ENCODE measurements around the gene OAF.

OAF gene

DNA sequence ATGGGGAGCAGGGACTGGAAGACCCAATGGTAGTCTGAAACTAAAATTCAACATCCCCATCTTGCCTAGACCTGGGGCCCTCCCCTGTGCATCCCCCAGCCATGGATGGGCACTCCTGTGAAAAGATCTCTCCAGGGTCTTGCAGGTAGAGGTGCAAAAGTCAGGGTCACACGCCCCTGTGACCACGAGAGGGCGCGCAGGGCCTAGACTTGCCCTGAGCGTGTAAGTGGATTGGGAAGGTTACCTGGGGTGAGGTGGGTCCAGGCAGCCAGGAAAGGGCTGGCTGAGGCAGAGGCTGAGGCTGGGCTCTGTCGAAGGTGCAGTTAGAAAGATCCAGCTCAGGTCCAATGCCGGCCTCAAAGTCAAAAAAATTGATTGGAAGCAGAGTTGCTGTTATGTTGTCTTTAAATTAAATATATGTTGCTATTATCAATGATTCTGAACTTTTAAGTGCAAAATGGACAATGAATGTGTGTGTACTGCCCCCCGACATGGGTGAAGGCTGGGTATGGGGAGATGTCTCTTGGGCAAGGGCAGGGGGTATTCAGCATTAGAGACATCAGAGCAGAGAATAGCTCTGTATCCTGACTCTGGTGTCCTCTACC, 24.3 kb downstream of the OAF start:
- Histone ChIP-seq H3K4me3 (replicated peaks; ENCODE audit: insufficient read depth, low read length) (no peak overlapping the region), H3K27ac (replicated peaks) (no peak overlapping the region), H3K27me3 (ENCODE audit: insufficient read depth, poor library complexity, severe bottlenecking) (peaks cover 27% of the 10 kb centered on the region)
- peak in 1 of 2 experiments; percentile 46 for DNase-seq (ENCODE audit: low read depth in 1 of 2, low spot score in 1 of 2)
- TF ChIP-seq POLR2AphosphoS5 (IDR thresholded peaks at IDR 0.05; ENCODE audit: low read depth) (no peak), GABPA (IDR thresholded peaks at IDR 0.05; ENCODE audit: low read depth) (no peak), CTCF (IDR thresholded peaks at IDR 0.05; ENCODE audit: insufficient read depth, low read length) (peak; percentile 70), SPI1 (IDR thresholded peaks at IDR 0.05; ENCODE audit: borderline replicate concordance, low read depth) (no peak)
- TF ChIP-seq, protein P1, sequence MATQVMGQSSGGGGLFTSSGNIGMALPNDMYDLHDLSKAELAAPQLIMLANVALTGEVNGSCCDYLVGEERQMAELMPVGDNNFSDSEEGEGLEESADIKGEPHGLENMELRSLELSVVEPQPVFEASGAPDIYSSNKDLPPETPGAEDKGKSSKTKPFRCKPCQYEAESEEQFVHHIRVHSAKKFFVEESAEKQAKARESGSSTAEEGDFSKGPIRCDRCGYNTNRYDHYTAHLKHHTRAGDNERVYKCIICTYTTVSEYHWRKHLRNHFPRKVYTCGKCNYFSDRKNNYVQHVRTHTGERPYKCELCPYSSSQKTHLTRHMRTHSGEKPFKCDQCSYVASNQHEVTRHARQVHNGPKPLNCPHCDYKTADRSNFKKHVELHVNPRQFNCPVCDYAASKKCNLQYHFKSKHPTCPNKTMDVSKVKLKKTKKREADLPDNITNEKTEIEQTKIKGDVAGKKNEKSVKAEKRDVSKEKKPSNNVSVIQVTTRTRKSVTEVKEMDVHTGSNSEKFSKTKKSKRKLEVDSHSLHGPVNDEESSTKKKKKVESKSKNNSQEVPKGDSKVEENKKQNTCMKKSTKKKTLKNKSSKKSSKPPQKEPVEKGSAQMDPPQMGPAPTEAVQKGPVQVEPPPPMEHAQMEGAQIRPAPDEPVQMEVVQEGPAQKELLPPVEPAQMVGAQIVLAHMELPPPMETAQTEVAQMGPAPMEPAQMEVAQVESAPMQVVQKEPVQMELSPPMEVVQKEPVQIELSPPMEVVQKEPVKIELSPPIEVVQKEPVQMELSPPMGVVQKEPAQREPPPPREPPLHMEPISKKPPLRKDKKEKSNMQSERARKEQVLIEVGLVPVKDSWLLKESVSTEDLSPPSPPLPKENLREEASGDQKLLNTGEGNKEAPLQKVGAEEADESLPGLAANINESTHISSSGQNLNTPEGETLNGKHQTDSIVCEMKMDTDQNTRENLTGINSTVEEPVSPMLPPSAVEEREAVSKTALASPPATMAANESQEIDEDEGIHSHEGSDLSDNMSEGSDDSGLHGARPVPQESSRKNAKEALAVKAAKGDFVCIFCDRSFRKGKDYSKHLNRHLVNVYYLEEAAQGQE (IDR thresholded peaks at IDR 0.05; ENCODE audit: insufficient replicate concordance, low read depth) = no peak

DNA sequence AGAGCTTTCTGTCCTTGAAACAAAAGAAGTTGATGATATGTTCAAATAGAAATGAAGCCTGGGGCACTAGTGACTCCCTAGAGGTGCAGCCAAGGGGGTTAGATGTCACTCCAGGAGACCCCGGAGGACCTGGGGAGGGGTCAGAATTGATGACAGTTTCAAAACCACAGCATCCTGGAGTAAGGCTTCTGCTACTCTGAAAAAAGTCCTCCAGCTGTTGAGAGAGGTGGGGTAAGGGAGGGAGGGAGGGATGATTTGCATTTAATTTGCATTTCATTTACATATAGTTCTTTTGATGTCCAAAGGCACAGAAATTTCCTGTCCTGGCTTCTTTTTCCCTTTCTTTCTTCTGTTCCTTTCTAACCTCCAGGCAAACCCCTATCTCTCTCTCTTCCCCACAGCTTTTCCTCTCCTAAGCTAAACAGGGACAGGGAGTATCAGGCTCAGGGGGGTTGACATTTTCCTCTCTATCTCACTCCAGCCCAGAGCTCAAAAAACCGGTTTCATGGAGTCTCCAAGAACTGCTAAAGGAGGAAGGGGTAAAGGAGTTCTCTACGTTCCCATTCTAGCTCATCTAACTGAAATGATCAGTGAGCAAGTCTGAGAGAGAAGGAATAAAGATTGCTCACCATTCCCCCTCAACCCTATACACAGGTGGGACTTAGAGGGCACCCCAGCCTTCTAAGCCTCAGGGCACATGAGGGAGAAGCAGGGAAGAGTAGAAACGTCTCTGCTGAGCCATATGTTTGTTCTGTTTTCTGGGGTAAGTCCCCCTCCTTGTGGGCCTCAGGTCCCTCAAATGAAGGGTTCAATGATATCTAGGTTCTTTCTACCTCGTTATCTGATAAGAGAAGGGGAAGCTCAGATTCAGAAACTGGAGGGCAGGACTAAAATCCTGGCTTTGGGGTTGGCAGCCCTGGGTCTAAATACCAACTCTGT, 25.6 kb downstream of the OAF start:
- TF ChIP-seq POLR2AphosphoS5 (IDR thresholded peaks at IDR 0.05; ENCODE audit: low read depth) (no peak), SPI1 (IDR thresholded peaks at IDR 0.05; ENCODE audit: borderline replicate concordance, low read depth) (no peak), GABPA (IDR thresholded peaks at IDR 0.05; ENCODE audit: low read depth) (no peak), CTCF (IDR thresholded peaks at IDR 0.05; ENCODE audit: insufficient read depth, low read length) (no peak)
- TF ChIP-seq, protein P1 (IDR thresholded peaks at IDR 0.05; ENCODE audit: insufficient replicate concordance, low read depth) = no peak
- Histone ChIP-seq H3K4me3 (replicated peaks; ENCODE audit: insufficient read depth, low read length) (no peak overlapping the region), H3K27ac (replicated peaks) (no peak overlapping the region), H3K27me3 (ENCODE audit: insufficient read depth, poor library complexity, severe bottlenecking) (peaks cover 38% of the 10 kb centered on the region)
- DNase-seq (ENCODE audit: low read depth in 1 of 2, low spot score in 1 of 2) = no peak

DNA sequence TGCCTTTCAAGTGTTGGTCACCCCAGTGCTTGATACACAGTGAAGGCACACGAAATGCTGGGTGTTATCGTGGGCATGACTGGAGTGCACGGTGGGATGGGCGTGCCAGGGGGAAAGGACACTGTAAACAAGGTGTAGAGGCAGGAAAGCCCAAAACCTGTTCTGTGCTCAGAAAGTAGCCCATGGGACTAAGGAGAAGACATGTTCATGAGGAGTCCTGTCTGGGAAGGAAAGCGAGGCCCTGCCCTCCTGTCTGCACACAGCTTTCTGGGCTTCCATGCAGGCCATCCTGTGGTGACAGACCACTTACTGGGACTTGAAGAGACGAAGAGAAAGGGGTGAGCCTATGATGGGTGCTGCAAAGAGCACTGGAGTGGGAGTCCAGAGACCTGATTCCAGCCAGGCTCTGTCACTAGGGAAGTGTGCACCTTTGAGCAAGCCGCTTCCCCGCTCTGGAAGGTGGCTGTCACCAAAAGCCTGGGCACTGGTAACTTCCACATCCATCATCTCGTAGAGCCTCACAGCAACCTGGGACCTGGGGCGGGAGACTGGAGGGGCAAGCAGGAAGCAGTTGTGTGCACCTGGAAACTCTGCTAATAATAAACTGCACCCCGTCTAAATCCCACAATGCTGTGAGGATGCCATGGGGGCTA, 28.3 kb downstream of the OAF start:
- DNase-seq (ENCODE audit: low read depth in 1 of 2, low spot score in 1 of 2) = no peak
- Histone ChIP-seq H3K4me3 (replicated peaks; ENCODE audit: insufficient read depth, low read length) (no peak overlapping the region), H3K27me3 (ENCODE audit: insufficient read depth, poor library complexity, severe bottlenecking) (peaks cover 45% of the 10 kb centered on the region), H3K27ac (replicated peaks) (no peak overlapping the region)
- TF ChIP-seq GABPA (IDR thresholded peaks at IDR 0.05; ENCODE audit: low read depth) (no peak), POLR2AphosphoS5 (IDR thresholded peaks at IDR 0.05; ENCODE audit: low read depth) (no peak), SPI1 (IDR thresholded peaks at IDR 0.05; ENCODE audit: borderline replicate concordance, low read depth) (no peak), CTCF (IDR thresholded peaks at IDR 0.05; ENCODE audit: insufficient read depth, low read length) (no peak)
